ENCODE measurements around the gene NRN1L. TPM values are rescaled to one million over a fixed set of nuclear protein-coding genes. Genes with fewer than 3 reads are reported as not detected.
A peak's percentile ranks its signal among the peaks of the same experiment; 100 is the strongest.

The NRN1L gene
- total RNA-seq, 2 experiments from 2014 or later, result not detected

DNA sequence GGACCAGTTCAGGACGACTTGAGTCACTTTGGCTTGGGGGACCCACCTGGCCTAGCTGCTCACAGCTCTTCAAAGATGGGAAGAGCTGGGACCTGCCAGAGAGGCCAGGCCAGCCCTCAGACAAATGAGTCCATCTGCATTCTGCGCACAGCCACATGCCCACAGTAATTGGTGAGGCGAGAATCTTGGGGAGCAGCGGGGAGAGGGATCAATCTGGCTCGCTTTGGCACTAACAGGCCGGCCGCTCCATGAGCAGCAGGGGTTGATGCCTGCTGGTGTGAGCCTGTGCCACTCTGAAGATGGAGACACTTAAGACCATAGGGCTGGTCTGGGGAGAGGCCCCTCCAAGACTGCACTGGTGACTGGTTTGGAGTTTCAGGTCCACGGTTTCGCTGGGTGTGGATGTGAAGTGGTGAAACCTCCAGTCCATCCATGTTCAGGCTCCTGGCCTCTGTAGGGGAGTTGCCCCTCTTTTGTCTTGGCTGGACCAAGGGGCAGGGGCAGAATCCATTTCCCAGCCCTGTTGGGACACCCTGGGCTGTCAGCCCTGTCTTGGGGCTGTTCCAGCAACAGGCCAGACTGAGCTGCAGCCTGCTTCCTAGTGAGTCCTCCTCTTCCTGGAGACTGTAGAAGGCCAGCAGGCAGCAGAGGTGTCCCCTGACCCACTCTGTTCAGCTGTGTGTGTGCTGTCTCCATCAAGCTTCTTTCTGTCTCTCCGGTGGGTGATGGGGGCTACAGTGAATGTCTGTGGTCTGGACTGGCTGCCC is 39.6 kb downstream of the NRN1L start:
- Mint-ChIP-seq H3K27me3 (ENCODE audit: low read depth) (no peaks in the 10 kb centered on the region), H3K4me3 (no peak overlapping the region), H3K27ac (peak overlapping the region; percentile 30), H3K9me3 (no peaks in the 10 kb centered on the region), H3K36me3 (ENCODE audit: low read depth) (no peaks in the 10 kb centered on the region), H3K4me1 (ENCODE audit: low read depth) (peaks cover 11% of the 10 kb centered on the region)
- intact Hi-C loops (cut with micrococcal nuclease), result no loop called here
- no peak for DNase-seq
- CTCF ChIA-PET, result interaction anchor here (0.5 to 1.7 kb wide), 10 partner anchors 16 to 443 kb away, joined by 3 to 6 read pairs (median 4); no protein-coding TSS in a partner anchor

DNA sequence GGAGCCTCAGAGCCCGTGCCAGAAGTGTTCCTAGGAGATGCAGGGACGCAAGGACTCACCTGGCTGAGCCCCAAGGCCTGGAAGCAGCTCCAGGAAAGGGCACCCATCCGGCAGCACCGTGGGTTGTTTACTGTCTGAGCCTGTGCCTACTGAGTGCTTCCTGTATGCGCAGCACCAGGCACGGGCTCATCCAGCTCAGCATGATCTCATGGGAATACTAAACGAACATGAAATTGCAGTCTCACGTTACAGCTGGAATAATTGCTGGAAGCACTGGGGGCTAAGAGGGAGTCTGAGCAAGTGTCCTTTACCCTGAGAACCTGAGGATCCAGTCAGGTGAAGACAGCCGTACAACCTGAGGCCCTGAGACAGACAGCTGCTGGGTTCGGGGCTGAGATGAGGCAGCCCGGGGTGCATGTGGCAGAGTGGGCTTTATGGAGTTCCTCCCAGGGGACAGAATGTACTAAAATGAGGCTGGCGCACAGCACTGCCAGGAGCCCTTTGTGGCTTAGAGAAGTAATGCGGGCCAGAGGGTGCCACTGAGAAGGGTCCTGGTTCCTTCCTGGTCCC is 41.6 kb downstream of the NRN1L start:
- no peak for DNase-seq
- CTCF ChIA-PET, result interaction anchor here (0.9 to 1.5 kb wide), 4 partner anchors 10 to 44 kb away, joined by 3 to 6 read pairs (median 4); partner anchors contain the start of gene PSMB10
- Mint-ChIP-seq H3K4me1 (ENCODE audit: low read depth) (peaks cover 10% of the 10 kb centered on the region), H3K27ac (no peak overlapping the region), H3K9me3 (no peaks in the 10 kb centered on the region), H3K4me3 (no peak overlapping the region), H3K27me3 (ENCODE audit: low read depth) (no peaks in the 10 kb centered on the region), H3K36me3 (ENCODE audit: low read depth) (peaks cover under 1% of the 10 kb centered on the region)
- intact Hi-C loops (cut with micrococcal nuclease), result no loop called here

DNA sequence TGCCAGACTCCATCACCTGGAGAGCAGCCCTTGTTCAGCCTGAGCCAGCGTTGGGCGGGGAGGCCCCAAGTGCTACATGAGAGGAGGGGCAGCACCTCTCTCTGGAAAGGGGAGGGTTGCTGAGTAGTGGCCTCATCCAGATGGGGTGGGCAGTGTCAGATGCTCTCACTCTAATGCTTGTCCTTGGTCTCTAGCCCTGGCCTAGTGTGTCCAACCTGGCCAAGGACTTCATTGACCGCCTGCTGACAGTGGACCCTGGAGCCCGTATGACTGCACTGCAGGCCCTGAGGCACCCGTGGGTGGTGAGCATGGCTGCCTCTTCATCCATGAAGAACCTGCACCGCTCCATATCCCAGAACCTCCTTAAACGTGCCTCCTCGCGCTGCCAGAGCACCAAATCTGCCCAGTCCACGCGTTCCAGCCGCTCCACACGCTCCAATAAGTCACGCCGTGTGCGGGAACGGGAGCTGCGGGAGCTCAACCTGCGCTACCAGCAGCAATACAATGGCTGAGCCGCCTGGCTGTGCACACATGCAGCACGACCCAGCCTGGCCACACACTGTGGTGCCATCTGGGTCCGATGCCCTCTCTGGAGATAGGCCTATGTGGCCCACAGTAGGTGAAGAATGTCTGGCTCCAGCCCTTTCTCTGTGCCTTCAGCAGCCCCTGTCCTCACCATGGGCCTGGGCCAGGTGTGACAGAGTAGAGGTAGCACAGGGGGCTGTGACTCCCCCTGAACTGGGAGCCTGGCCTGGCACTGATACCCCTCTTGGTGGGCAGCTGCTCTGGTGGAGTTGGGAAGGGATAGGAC is 42.7 kb downstream of the NRN1L start:
- H3K27me3 Mint-ChIP-seq (ENCODE audit: low read depth), result no peaks in the 10 kb centered on the region
- CTCF ChIA-PET, result interaction anchor here (0.7 to 2.3 kb wide), 6 partner anchors 9 to 407 kb away, joined by 3 to 25 read pairs (median 4); partner anchors contain the start of gene PSMB10
- intact Hi-C loops (cut with micrococcal nuclease), result no loop called here
- peaks cover 1% of the 10 kb centered on the region for H3K4me1 Mint-ChIP-seq (ENCODE audit: low read depth)
- no peak overlapping the region for H3K4me3 Mint-ChIP-seq
- no peak overlapping the region for H3K27ac Mint-ChIP-seq
- no peak for DNase-seq
- no peaks in the 10 kb centered on the region for H3K9me3 Mint-ChIP-seq
- peaks cover 4% of the 10 kb centered on the region for H3K36me3 Mint-ChIP-seq (ENCODE audit: low read depth)

DNA sequence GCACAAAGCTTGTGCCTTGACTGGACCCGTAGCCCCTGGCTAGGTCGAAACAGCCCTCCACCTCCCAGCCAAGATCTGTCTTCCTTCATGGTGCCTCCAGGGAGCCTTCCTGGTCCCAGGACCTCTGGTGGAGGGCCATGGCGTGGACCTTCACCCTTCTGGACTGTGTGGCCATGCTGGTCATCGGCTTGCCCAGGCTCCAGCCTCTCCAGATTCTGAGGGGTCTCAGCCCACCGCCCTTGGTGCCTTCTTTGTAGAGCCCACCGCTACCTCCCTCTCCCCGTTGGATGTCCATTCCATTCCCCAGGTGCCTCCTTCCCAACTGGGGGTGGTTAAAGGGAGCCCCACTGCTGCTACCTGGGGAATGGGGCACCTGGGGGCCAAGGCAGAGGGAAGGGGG is 43.5 kb downstream of the NRN1L start:
- Mint-ChIP-seq H3K36me3 (ENCODE audit: low read depth) (peaks cover 4% of the 10 kb centered on the region), H3K9me3 (no peaks in the 10 kb centered on the region), H3K27ac (no peak overlapping the region), H3K27me3 (ENCODE audit: low read depth) (no peaks in the 10 kb centered on the region), H3K4me3 (no peak overlapping the region), H3K4me1 (ENCODE audit: low read depth) (no peaks in the 10 kb centered on the region)
- intact Hi-C loops (cut with micrococcal nuclease), result loop anchor here (1.0 to 2.0 kb wide), 6 partner anchors 10 to 407 kb away; no protein-coding TSS in a partner anchor
- CTCF ChIA-PET, result interaction anchor here (1.1 to 2.3 kb wide), 8 partner anchors 10 to 408 kb away, joined by 3 to 25 read pairs (median 4); no protein-coding TSS in a partner anchor
- DNase-seq, result no peak

DNA sequence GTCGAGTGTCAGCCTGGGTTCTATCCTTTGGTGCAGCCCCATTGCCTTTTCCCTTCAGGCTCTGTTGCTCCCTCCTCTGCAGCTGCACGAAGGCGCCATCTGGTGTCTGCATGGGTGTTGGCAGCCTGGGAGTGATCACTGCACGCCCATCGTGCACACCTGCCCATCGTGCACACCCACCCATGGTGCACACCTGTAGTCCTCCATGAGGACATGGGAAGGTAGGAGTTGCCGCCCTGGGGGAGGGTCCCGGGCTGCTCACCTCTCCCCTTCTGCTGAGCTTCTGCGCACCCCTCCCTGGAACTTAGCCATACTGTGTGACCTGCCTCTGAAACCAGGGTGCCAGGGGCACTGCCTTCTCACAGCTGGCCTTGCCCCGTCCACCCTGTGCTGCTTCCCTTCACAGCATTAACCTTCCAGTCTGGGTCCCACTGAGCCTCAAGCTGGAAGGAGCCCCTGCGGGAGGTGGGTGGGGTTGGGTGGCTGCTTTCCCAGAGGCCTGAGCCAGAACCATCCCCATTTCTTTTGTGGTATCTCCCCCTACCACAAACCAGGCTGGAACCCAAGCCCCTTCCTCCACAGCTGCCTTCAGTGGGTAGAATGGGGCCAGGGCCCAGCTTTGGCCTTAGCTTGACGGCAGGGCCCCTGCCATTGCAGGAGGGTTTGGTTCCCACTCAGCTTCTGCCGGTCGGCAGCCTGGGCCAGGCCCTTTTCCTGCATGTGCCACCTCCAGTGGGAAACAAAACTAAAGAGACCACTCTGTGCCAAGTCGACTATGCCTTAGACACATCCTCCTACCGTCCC is 44.1 kb downstream of the NRN1L start:
- peak; percentile 91 for DNase-seq
- H3K27ac Mint-ChIP-seq, result no peak overlapping the region
- H3K9me3 Mint-ChIP-seq, result no peaks in the 10 kb centered on the region
- peaks cover 2% of the 10 kb centered on the region for H3K4me1 Mint-ChIP-seq (ENCODE audit: low read depth)
- no peak overlapping the region for H3K4me3 Mint-ChIP-seq
- H3K36me3 Mint-ChIP-seq (ENCODE audit: low read depth), result peaks cover 6% of the 10 kb centered on the region
- CTCF ChIA-PET, result interaction anchor here (0.6 to 2.3 kb wide), 16 partner anchors 9 to 409 kb away, joined by 3 to 25 read pairs (median 4); partner anchors contain the start of genes NRN1L and PSKH1
- intact Hi-C loops (cut with micrococcal nuclease), result loop anchor here (1.0 to 2.0 kb wide), 6 partner anchors 10 to 408 kb away; no protein-coding TSS in a partner anchor
- no peaks in the 10 kb centered on the region for H3K27me3 Mint-ChIP-seq (ENCODE audit: low read depth)

DNA sequence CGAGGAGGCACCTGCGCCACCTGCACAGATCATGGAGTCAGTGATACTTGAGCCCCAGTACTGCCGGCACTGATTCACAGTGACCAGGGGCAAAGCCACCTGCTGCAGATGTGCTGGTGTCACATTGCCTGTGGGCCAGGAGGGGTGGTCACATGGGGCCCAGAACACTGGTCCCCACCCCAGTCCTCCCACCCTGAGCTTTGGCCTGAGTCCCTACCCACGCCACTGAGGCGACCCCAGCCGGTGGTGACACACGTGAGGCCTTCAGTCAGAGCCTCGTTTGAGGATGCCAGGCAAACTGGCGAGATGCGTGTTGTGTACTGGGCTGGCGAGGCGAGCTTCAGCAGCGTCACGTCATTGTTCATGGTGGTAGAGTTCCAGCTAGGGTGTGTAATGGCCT is 45.5 kb downstream of the NRN1L start:
- no peak for DNase-seq
- H3K4me3 Mint-ChIP-seq, result no peak overlapping the region
- H3K4me1 Mint-ChIP-seq (ENCODE audit: low read depth), result peaks cover 17% of the 10 kb centered on the region
- H3K27me3 Mint-ChIP-seq (ENCODE audit: low read depth), result no peaks in the 10 kb centered on the region
- intact Hi-C loops (cut with micrococcal nuclease), result no loop called here
- CTCF ChIA-PET, result interaction anchor here (0.8 to 3.6 kb wide), 2 partner anchors 46 to 114 kb away, joined by 3 to 23 read pairs; partner anchors contain the start of gene NRN1L
- H3K27ac Mint-ChIP-seq, result no peak overlapping the region
- H3K9me3 Mint-ChIP-seq, result no peaks in the 10 kb centered on the region
- peaks cover 18% of the 10 kb centered on the region for H3K36me3 Mint-ChIP-seq (ENCODE audit: low read depth)

DNA sequence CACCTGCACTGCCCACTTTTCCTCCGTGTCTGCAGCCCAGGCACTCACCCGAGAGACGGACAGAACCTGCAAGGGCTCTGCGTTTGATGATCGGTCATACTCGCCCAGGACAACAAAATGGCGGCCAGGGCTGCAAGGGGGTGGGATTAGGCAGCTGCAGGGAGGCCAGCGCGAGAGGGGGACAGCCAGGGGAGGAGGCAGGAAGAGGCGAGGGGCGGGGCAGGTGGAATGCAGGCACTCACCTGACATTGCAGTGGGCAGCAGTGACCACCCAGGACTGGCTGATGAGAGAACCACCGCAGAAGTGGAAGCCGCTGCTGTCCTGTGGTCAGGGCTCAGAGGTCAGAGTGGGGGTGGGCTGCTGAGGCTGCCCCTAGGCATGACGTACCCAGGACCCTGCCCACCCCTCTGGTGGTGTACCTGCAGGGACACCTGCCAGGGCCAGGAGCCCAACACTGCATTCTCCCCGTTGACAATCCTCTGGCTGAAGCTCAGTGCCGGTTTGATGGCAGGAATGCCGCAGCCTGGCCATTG is 46.1 kb downstream of the NRN1L start:
- intact Hi-C loops (cut with micrococcal nuclease), result no loop called here
- no peak overlapping the region for H3K27ac Mint-ChIP-seq

DNA sequence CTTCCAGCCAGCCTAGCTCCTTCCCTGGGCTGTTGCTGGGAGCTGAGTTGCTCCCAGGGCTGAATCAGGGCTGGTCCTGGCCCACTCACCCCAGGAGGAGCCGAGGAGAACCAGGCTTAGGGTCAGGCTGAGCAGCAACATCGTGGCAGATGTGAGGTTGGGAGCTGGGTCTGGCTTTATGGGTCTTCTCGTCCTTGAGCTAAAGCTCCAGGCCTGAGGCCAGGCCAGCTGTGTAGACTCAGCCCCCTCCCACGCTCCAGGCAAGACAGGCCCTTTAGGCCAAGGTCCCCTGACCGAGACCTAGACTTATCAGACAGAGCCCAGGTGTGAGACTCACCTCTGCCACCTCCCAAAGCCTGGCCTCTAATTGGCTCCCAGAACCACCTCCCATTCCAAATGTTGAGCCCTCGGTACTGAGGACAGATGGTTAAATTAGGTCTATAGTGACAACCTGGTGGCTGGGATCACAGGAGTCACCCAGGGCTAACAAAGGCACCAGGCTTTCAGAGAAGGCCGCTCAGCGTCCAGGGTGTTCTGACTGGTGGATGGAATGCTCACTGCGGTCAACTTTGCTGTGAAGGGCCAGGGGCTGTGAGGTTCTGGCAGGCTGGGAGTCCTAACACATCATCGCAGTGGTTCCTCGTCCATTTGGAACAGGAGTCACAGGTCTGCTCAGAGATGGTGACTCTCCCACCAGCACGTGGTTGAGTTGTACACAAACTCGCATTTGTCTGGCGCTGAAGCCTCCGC is 47.2 kb downstream of the NRN1L start, which contains the start of gene CTRL:
Gene CTRL, minus strand, starts transcription at position 151 of the 750 bp plus-strand sequence. Its CDS starts 10 bp downstream, at position 141.
- DNase-seq, result no peak
- no peak within 1 kb of the TSS for H3K4me3 Mint-ChIP-seq
- H3K27ac Mint-ChIP-seq, result no peak within 1 kb of the TSS
- intact Hi-C loops (cut with micrococcal nuclease), result no loop called here
- H3K9me3 Mint-ChIP-seq, result no peaks in the 10 kb centered on the region
- H3K27me3 Mint-ChIP-seq (ENCODE audit: low read depth), result no peaks in the 10 kb centered on the region
- peaks cover 22% of the 10 kb centered on the region for H3K4me1 Mint-ChIP-seq (ENCODE audit: low read depth)
- peaks cover 32% of the 10 kb centered on the region for H3K36me3 Mint-ChIP-seq (ENCODE audit: low read depth)
- CTCF ChIA-PET, result interaction anchor here (1.2 to 3.6 kb wide), 4 partner anchors 9 to 411 kb away, joined by 4 to 23 read pairs (median 8); partner anchors contain the start of gene NRN1L

More for the DNA sequence above, 46.1 kb downstream of the NRN1L start:
- CTCF ChIA-PET, result interaction anchor here (1.2 to 3.6 kb wide), 2 partner anchors 46 to 49 kb away, joined by 6 to 23 read pairs; partner anchors contain the start of gene NRN1L
- no peak for DNase-seq
- Mint-ChIP-seq H3K36me3 (ENCODE audit: low read depth) (peaks cover 24% of the 10 kb centered on the region), H3K4me1 (ENCODE audit: low read depth) (peaks cover 20% of the 10 kb centered on the region), H3K27me3 (ENCODE audit: low read depth) (no peaks in the 10 kb centered on the region), H3K4me3 (no peak overlapping the region), H3K9me3 (no peaks in the 10 kb centered on the region)

DNA sequence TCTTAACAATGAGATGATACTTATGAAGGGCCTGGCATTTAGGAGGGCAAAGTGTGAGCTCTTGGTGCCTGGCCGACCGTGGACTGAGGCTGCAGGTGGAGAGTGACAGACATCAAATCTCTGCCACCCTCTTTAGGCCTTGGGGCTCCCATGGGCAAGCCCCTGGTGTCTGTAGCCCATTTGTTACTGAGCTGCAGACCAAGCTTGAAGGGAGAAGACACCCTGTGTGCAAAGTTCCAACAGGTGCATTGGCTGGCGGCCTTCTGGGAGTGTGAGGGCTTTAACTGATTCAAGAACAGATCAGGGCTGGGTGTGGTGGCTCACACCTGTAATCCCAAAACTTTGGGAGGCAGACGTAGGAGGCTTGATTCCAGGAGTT is 47.8 kb downstream of the NRN1L start:
- no peaks in the 10 kb centered on the region for H3K27me3 Mint-ChIP-seq (ENCODE audit: low read depth)
- no peak overlapping the region for H3K4me3 Mint-ChIP-seq
- no peak overlapping the region for H3K27ac Mint-ChIP-seq
- no peak for DNase-seq
- no peaks in the 10 kb centered on the region for H3K9me3 Mint-ChIP-seq
- peaks cover 35% of the 10 kb centered on the region for H3K36me3 Mint-ChIP-seq (ENCODE audit: low read depth)
- intact Hi-C loops (cut with micrococcal nuclease), result no loop called here
- H3K4me1 Mint-ChIP-seq (ENCODE audit: low read depth), result peaks cover 26% of the 10 kb centered on the region
- CTCF ChIA-PET, result interaction anchor here (1.7 to 3.6 kb wide), 3 partner anchors 9 to 412 kb away, joined by 4 to 23 read pairs (median 9); partner anchors contain the start of gene NRN1L

DNA sequence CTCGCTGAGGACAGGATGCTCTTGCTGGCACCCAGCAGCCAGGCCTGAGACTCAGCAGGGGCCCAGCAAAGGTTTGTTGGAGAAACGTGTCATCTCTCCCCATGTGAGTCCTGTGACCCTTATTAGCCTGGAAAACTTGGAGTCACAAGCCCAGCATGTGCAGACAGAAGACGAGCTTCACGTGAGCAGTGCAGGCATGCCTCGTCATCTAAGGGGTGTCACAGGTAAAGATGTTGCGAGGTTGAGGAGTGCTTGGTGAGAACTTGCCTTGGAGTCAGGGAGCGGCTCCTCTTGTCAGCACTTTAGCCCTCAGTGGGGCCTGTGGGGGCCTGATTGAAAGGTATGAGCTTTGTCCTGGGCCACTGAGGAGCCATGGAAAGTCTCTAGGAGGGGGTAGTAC is 49.1 kb downstream of the NRN1L start:
- H3K9me3 Mint-ChIP-seq, result no peaks in the 10 kb centered on the region
- CTCF ChIA-PET, result interaction anchor here (0.6 to 2.6 kb wide), 3 partner anchors 91 to 117 kb away, joined by 3 to 12 read pairs (median 3); no protein-coding TSS in a partner anchor
- no peak for DNase-seq
- intact Hi-C loops (cut with micrococcal nuclease), result loop anchor here (2.0 kb wide), 1 partner anchor 295 kb away; no protein-coding TSS in a partner anchor
- peaks cover 35% of the 10 kb centered on the region for H3K36me3 Mint-ChIP-seq (ENCODE audit: low read depth)
- H3K27me3 Mint-ChIP-seq (ENCODE audit: low read depth), result no peaks in the 10 kb centered on the region
- H3K27ac Mint-ChIP-seq, result peak overlapping the region; percentile 42
- H3K4me1 Mint-ChIP-seq (ENCODE audit: low read depth), result peaks cover 27% of the 10 kb centered on the region
- no peak overlapping the region for H3K4me3 Mint-ChIP-seq
